GM21528 (cell line): ENCODE data around the gene TMEM269.
"Not testable (repeated sequence)": the region's sequence is repeated elsewhere in the genome, so short reads cannot be mapped to it uniquely, and the experiment has no call there.

Experiments
- ATAC-seq: cut with Tn5 transposase; IDR thresholded peaks from one replicate; pipeline ENCODE4 v1.9.1; 2021; ENCODE audit warnings: mild to moderate bottlenecking, moderate library complexity; ENCODE audit not compliant: unreplicated experiment, low FRiP score

The TMEM269 gene

DNA sequence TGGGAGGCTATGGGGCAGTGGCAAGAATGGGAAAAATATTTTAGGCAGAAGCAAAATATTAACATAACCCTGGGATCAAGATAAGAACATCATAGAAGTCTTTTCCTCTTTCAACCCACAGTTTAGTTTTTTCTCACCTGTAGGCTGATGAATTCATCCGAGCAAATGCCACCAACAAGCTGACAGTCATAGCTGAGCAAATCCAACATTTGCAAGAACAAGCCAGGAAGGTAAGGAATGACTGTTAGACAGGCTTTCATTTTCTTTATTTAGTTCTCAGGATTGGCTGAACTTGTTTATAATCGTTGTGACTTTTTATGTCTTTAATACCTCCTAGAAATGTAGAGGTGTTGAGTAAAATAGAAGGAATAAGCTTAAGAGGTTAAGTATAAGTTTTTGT lies 11.4 kb upstream of the TMEM269 start:
- ATAC-seq = no peak

DNA sequence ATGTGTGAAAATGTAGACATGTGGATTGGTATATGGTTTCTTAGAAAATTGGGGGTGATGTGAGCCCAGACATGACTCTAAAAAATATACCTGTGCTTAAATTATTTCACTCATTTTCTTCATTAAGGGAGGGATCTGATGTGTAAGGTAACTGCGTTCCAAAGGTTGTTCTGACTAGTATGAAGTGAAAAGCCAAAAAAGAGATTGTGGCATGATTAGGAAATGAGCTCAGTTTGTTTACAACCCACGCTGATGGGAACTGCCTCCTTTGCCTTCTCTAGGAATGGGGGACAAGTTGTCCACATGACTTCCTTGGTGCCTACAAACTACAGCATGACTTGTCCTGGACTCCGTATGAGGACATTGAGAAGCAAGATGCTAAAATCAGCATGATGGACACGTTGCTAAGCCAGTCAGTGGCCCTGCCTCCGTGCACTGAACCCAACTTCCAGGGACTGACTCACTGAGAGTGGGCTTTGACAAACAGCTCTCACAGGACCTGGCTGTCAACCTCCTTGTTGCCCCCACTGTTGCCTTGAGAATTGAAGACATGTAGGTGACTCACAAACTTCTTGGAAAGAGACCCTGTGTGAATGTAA lies 9.8 kb upstream of the TMEM269 start:
- no peak for ATAC-seq

DNA sequence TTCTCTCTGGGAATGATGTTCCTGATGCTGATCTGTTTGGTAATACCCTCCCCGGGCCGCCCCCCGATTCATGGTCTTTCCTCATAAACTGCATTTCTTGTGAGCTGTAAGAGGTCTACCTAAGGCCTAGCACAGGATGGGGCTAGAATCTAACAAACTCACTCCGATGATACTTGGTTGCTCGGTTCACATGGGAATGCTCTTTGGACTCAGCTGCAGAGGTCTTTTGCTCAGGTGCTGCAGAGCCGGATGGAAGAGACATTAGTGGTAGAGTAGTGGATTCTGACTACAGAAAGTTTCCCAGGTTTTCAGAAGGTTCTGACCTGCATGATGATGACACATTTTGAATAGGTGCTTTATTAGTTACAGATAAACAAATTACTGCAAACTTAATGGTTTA lies 8.3 kb upstream of the TMEM269 start:
- ATAC-seq = no peak

DNA sequence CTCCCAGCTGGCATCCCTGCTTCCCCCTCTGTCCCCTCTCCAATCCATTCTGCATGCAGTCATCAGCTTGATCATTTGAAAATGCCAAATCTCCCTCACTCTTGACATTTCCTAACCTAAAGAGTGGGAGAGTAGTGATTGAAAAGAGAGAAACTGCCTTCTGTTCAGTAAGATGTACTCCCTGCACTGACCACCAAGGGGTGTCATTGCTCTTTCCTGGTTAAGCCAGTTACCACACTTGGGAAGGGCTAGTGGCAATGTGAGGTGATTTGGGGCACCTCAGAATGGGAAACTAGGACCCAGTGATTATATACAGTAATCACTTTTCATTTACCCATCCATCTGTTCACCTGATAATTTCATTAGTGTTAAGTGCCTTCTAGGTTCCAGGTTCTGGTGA lies 6.9 kb upstream of the TMEM269 start:
- no peak for ATAC-seq

DNA sequence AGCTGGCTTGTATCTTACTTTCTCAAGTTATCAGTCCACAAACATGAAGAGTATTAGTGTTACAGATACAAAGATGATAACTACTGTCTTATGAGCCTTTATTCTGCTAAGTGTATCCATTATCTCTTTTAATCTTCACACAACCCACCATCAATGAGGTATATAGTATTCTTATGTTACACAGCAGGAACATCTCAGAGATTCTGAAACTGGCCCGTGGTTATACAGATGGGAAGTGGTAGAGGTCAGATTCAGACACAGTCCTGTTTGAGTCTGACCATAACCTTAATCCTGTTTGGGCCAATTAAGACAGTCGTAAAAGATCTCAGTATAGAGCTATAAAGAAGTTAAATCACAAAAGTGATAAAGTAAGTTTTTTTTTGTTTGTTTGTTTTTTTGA lies 5.1 kb upstream of the TMEM269 start:
- no peak for ATAC-seq

DNA sequence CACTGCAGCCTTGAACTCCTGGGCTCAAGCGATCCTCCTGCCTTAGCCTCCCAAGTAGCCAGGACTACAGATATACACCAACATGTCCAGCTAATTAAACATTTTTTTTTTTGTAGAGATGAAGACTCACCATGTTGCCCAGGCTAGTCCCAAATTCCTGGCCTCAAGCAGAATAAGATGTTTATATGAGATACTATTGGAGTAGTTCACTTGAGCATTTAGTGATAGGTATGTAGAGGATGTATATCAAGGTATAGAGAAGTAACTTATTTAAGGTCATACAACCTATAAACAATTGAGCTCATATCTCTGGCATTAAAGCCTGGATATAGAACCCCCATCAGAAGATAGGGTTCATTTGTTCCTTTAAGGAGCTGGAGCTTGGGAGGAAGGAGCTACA lies 4.6 kb upstream of the TMEM269 start:
- ATAC-seq = no peak

DNA sequence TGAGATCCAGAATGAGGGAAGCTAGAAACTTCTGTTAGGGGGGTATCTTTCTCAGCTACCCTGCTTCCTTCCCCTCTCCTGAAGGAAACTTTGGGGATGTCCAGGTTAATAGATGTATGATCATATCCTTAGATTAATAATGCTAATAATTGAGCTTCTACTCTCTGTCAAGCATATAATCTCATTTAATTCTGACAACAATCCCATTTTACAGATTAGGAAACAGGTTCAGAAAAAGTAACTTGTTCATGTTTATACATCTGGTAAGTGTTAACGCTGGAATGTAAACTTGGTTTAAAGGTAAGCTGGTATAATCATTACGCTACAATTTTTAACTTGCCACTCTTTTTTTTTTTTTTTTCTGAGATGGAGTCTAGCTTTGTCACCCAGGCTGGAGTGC lies 1.7 kb upstream of the TMEM269 start:
- ATAC-seq = no peak

DNA sequence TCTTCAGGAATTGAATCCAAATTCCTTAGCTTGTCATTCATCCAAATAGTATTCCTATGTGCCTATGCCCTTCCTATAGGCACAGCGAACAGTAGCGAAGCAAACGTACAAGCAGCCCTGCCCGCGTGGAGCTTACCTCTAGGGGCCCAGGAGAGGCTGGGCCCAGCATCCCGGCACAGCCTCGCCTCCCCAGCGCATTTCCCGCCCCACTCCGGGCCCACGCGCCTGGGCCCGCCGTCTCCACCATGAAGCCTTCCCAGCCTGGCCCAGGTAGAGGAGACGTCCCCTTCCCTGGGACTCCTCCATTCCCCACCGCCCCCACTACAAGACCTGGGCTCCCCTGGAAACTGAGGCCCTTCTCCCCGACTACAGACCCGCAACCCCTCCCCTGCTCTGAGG lies 245 bp upstream of the TMEM269 start:
- ATAC-seq = no peak

DNA sequence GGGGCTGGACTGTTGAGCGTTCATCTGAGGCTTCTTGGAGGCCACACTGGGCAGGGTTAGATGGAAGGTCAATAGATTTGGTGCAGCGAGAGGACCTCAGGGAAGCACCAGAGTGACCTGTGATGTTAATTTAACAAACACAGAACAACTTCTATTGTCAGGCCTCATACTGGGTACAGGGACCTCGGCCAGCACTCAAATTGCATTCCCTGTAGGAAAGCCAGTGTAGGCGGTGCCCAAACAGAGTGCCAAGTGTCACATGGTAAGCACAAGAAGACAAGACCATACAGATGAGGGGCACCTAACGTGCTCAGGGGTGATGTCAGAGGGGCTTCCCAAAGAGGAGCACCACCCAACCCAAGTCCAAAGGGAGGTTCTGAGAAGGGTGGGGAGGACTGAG lies 1.3 kb downstream of the TMEM269 start:
- ATAC-seq = no peak

DNA sequence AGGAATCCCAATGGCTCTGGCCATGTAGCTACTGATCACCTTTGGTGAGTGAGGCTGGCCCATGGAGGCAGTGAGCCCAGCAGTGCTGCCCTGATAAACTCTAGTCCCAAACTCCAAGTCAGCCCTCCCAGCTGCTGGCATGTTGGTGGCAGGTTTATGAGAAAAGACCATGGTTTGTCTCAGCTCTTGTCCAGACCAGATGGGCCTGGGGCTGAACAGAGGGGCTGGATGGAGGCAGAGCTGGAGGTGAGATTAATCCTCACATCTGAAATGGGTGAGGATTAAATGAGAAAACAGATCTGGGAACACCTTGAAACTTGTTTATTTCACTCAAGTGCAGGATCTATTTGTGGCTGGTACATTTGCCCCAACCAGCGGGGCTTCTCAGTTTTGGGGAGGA lies 3.2 kb downstream of the TMEM269 start:
- no peak for ATAC-seq

DNA sequence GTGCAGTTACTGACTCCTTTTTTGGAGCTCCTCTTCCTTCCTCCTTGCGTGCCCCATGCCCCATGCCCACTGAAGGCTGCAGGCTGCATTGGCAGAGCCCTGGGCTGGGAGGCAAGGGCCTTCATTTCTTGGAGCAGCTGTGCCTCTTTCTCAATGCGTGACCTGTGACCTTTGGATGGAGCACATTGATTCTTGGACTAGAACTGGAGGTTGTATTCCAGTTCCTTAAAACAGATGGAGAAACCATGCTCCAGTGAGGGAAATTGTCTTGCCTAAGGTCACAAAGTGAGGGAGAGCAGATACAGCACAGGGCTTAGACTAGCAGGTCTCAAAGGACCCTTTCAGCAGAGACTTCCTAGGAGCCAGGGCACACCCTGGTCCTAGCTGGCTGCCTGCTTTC lies 9.0 kb downstream of the TMEM269 start:
- no peak for ATAC-seq

DNA sequence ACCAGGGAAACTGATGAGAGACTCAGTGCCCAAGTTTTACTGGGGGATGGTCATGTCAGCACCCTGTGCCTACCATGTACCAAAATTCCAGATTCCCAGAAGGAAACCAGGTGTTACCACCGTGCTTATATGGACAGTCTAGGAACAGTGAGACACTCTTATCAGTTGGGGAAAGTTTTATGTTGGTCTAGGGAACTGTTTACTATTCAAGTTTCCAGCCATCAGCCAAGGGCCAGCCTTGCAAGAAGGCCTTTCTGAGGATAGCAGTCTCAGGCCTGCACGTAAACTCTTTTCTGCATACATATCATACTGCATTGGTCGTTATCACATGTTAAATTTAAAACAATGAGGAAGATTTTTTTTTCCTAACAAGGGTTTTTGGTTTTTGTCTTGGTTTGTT lies 12.6 kb downstream of the TMEM269 start:
- ATAC-seq = no peak

DNA sequence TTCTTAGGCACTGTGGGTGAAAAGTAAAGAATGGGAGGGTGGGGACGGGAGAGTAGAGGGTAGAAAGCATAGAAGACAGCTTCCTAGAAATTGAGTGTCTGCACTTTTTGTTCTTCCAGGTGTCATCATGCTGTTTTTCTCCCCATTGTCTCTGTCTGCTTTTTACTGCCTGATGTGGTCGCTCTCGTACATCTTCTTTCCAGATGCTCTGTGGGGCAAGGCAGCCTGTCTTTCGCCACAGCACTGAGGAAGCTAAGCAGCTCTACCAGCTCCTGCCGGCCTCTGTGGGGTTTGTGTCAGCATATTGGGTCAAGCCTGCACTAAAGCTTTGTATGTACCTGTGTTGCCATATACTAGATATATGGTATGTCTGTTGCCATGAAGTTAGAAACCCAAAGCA lies 13.2 kb downstream of the TMEM269 start:
- ATAC-seq = no peak

DNA sequence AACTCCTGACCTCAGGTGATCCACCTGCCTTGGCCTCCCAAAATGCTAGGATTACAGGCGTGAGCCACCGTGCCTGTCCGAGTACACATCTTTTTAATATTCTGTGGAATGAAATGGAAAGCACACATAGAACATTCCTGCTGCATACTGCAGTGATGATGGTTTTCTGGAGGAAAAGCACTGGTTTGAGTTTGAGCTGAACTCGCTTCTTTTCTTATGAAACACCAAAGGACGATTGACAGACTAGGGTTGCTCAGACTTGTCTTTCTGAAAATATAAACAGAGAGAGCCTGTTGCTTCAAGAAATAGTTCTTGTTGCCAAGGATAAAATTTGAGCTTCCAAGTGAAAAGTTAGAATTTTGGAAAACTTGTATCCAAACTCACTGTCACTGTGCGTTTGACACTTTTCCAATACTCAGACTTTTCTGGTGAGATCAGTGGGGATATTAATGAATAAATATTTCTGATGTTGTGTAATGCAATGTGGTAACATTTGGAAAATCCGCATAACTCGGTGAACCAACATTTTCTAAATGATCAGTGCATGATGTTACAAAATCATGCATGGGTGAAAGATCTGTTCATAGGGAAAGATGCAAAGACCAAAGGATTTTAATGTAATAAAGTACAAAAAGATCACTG lies 17.2 kb downstream of the TMEM269 start:
- no peak for ATAC-seq

DNA sequence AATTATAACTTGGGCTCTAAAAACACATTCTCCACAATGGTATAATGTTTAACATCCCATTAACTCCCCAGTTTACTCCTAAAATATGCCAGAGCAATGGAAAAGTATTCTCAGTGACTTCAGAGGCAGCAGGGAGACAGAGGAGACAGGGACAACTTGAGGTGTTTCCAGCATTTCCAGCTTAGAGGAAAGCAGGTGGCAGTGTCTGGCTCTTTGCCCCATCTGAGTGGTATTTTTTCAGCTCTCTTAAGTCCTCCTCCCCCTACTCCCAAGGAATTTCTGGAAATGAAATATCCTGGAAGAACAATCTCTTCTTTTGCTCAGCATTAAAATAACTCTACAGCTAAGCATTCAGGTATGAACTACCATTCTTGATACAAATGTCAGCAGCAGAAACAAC lies 21.4 kb downstream of the TMEM269 start:
- ATAC-seq = no peak

DNA sequence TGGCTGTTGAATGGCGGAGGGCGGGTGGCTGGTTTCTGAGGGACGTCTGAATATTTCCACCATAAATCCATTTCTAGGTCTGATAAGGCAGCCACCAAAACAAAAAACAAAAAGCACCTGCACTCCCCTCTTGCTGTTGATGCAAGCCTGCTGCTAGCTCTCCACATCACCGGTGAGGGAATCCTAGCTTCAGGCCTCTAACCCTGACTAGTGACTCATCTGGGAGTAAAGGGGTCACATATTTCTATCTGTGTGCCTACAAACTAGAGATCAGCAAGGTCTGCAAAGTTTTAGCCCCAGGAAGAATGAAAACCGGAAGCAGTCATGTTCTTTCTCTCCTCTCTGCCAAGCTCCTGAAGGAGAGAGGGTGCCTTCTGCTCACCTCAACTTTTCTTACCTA lies 21.8 kb downstream of the TMEM269 start:
- ATAC-seq = no peak

DNA sequence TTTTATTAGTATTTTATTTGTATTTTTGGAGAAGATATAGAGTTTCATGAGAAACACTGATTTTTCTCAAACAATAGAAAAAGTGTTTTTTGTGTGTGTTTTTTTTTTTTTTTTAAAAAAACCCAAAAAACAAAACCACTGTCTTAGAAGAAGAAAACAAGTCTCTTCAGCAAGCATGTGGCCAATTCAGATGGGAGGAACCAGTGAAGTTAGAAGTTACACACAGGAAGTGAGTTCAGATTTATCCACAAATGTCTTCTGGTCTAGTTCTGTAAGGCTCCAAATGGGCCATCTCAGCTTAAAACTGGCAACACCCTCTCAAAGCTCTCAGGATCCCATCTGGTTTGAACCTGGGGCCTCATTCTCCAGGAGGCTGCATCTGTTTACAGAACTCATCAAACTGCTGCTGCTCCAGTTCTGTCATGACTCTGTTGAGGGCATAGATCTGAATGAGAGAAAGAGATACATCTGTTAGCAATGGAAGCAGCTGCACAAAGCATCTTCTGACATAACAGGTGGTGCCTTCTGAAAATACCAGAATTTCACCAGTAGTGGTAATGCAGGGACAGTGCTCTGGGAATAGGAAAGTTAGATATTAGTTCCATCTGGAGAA lies 22.4 kb downstream of the TMEM269 start:
- ATAC-seq = no peak

DNA sequence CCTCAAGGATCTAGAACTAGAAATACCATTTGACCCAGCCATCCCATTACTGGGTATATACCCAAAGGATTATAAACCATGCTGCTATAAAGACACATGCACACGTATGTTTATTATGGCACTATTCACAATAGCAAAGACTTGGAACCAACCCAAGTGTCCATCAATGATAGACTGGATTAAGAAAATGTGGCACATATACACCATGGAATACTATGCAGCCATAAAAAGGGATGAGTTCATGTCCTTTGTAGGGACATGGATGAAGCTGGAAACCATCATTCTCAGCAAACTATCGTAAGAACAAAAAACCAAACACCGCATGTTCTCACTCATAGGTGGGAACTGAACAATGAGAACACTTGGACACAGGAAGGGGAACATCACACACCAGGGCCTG lies 30.0 kb downstream of the TMEM269 start:
- not testable (repeated sequence) for ATAC-seq

DNA sequence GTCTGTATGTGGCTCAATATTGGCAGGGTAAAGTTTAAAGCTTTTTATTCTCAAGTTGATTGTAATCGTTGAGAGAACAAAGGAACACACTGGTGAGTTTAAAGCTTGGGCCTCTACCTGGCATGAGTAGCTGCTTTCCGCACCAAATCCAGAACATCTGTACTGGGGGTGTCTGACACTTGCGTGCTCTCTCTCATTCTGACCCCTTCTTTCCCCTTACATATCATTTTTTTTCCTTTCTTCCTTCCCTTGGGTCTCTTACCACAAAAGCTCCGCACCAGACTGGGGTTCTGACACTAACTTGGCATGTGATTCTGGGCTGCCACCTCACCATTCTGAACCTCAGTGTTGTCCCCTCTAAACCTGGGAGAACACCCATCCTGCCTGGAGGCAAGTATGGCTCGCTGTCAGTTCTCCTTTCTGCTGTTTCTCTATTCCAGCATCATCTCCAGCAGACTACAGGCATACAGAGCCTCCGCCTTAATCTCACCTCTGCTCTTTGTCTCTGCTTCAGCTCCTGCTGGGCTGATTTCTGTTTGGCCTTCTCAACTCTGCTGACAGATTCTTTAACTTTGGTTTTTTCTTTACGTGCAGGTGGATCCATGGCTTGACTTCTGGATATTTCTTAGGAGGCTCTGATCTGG lies 31.3 kb downstream of the TMEM269 start:
- peak; percentile 2 for ATAC-seq

DNA sequence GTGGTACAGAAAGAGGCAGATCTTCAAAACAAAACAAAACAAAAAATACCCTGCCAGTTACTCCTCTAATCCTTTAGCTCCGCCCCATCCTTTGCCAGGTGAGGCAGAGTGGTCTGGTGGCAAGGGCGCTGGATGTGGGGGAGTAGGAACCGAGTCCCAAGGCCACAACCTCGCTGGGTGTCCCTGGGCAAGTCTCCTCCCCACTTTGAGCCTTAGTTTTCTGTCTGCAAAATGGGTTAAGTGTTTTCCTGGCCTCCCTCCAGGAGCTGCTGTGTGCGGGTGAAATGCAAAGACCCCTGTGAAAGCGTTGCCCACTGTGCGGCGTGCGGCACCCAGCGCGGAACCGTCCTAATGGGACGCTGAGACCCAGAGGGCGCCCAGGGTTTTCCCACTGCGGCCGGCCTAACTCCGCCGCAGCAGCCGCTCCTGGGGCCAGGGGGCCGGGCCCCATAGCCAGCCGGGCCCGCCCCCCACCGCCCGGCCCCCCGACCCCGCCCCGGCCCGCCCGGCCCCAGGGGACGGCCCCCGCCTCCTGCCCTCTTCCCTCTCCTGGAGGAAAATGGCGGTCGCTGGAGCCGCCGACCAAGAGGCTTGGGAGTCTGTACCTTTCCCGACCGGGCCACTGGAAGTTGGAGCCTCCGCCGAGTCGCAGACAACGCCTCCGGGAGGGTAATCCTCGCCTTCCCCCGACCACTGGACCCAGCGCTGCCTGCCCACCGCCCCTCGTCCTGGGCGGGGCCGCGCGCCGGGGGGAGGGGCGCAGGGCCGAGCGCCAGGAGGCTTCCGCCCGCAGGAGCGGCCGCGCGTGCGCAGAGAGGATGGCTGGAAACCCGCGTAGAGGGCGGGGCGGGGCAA lies 32.0 kb downstream of the TMEM269 start, which contains the start of the genes ERMAP and SVBP:
ERMAP (plus strand) TSS at position 538 of the 855 bp plus-strand sequence. CDS start 13,327 bp downstream, outside the sequence.
SVBP (minus strand) TSS at position 813 of the 855 bp plus-strand sequence. CDS start 853 bp downstream, outside the sequence.
- peak; percentile 73 for ATAC-seq

DNA sequence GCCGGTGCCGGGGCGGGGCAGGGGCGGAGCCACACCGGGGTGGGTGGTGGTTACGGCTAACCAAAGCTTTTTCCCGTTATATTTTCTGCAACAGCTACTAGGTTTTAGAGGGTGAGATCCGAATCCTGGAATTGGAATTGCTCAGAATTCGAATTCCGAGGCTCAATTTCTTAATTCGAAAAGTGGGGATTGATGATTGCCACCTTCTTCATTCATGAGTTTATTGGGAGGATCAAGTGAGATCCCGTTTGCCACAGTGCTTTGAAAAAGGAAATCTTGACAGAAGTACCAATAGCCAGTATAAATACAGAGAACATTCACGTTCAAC lies 32.6 kb downstream of the TMEM269 start:
- no peak for ATAC-seq
